HUDEP-2 (cell line): ENCODE measurements around the gene KIR3DL3.
"Not testable (repeated sequence)": the region's sequence is repeated elsewhere in the genome, so short reads cannot be mapped to it uniquely, and the experiment has no call there.

Experiments used
- DNase-seq, 76 experiments: peaks; one replicate each; lab custom pipeline; 2025; ENCODE audit not compliant: unreplicated experiment in 76 of 76; lab: John Stamatoyannopoulos, UW

The KIR3DL3 gene

GRCh38 chr19:54775830-54776229, 51.6 kb downstream of the KIR3DL3 start:
- DNase-seq = not testable (repeated sequence)

GRCh38 chr19:54777851-54778250, 53.6 kb downstream of the KIR3DL3 start:
- not testable (repeated sequence) for DNase-seq

- not testable (repeated sequence) for DNase-seq
Observed at GRCh38 chr19:54778896-54779295, 54.7 kb downstream of the KIR3DL3 start.

GRCh38 chr19:54782916-54783315, 58.7 kb downstream of the KIR3DL3 start:
- not testable (repeated sequence) for DNase-seq
